ENCODE results near the gene KRTAP4-6. TPM values are rescaled to one million over a fixed set of nuclear protein-coding genes. Genes with fewer than 3 reads are reported as not detected.
"Not testable (repeated sequence)": the region's sequence is repeated elsewhere in the genome, so short reads cannot be mapped to it uniquely, and the experiment has no call there.

The KRTAP4-6 gene
- total RNA-seq, 1 donor from 2014 or later, result not detected

DNA sequence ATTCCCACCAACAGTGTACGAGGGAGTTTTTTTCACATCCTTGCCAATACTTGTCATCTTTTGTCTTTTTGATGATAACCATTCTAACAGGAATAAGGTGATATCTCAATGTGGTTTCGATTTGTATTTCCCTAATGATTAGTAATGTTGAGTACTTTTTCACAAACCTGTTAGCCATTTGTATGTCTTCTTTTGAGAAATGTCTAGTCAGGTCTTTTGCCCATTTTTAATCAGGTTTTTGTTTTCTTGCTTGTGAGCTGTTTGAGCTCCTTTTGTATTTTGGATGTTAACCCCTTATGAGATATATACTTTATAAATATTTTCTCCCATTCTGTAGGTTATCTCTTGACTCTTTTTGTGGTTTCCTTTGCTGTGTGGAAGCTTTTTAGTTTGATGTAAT, 11.2 kb upstream of the KRTAP4-6 start:
- Mint-ChIP-seq H3K36me3 (ENCODE audit: low read depth) (no peaks in the 10 kb centered on the region), H3K4me3 (ENCODE audit: unreplicated experiment) (no peak overlapping the region), H3K4me1 (ENCODE audit: low read depth) (no peaks in the 10 kb centered on the region), H3K27ac (ENCODE audit: unreplicated experiment) (no peak overlapping the region), H3K9me3 (ENCODE audit: low read depth) (peaks cover 4% of the 10 kb centered on the region), H3K27me3 (ENCODE audit: low read depth) (peaks cover 5% of the 10 kb centered on the region)
- TF ChIP-seq, protein P1, sequence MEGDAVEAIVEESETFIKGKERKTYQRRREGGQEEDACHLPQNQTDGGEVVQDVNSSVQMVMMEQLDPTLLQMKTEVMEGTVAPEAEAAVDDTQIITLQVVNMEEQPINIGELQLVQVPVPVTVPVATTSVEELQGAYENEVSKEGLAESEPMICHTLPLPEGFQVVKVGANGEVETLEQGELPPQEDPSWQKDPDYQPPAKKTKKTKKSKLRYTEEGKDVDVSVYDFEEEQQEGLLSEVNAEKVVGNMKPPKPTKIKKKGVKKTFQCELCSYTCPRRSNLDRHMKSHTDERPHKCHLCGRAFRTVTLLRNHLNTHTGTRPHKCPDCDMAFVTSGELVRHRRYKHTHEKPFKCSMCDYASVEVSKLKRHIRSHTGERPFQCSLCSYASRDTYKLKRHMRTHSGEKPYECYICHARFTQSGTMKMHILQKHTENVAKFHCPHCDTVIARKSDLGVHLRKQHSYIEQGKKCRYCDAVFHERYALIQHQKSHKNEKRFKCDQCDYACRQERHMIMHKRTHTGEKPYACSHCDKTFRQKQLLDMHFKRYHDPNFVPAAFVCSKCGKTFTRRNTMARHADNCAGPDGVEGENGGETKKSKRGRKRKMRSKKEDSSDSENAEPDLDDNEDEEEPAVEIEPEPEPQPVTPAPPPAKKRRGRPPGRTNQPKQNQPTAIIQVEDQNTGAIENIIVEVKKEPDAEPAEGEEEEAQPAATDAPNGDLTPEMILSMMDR (IDR thresholded peaks at IDR 0.05), result no peak
- no peak for DNase-seq (ENCODE audit: low spot score)

DNA sequence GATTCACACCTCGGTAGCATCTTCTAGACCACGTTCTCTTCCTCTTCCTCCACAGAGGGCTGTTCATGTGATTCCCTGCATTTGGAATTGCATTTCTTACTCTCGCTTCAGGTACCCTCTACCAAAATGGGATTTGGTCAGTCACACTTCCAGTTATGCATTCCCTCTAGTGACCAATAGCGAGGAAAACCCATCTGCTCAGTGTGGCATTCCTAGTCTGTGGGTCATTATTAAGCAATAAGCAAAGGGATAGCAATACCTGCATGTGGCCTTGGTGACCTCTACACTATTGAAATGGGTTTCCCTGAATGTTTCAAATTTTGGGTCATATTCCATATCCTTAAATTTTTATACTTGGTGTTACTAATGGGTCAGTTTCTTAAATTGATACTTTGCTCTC, 9.7 kb upstream of the KRTAP4-6 start:
- no peak overlapping the region for H3K4me3 Mint-ChIP-seq (ENCODE audit: unreplicated experiment)
- DNase-seq (ENCODE audit: low spot score), result no peak
- TF ChIP-seq, protein P1 (IDR thresholded peaks at IDR 0.05), result no peak
- peaks cover 5% of the 10 kb centered on the region for H3K27me3 Mint-ChIP-seq (ENCODE audit: low read depth)
- no peaks in the 10 kb centered on the region for H3K4me1 Mint-ChIP-seq (ENCODE audit: low read depth)
- H3K36me3 Mint-ChIP-seq (ENCODE audit: low read depth), result no peaks in the 10 kb centered on the region
- H3K9me3 Mint-ChIP-seq (ENCODE audit: low read depth), result peaks cover 2% of the 10 kb centered on the region
- no peak overlapping the region for H3K27ac Mint-ChIP-seq (ENCODE audit: unreplicated experiment)

DNA sequence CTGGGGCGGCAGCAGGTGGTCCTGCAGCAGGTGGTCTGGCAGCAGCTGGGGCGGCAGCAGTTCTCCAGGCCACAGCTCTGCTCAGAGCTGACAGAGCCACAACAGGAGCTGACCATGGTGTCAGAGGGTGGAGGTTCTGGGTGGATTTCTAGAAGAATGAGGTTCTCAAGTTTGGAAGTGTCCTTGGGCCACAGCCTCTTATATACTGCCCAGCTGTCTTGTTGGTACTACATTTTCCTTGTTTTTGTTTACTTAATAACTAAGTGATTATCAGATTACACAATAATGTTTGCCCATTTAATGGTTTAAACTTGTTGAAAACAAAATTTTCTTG, 9.3 kb upstream of the KRTAP4-6 start, which contains the start of gene KRTAP4-5:
TSS of gene KRTAP4-5 (minus strand) at position 174 of the 334 bp plus-strand sequence. CDS start at position 116, 58 bp downstream.
- no peak for DNase-seq (ENCODE audit: low spot score)
- no peak within 1 kb of the TSS for H3K4me3 Mint-ChIP-seq (ENCODE audit: unreplicated experiment)
- TF ChIP-seq, protein P1 (IDR thresholded peaks at IDR 0.05), result no peak
- no peak within 1 kb of the TSS for H3K27ac Mint-ChIP-seq (ENCODE audit: unreplicated experiment)
- no peaks in the 10 kb centered on the region for H3K36me3 Mint-ChIP-seq (ENCODE audit: low read depth)
- H3K9me3 Mint-ChIP-seq (ENCODE audit: low read depth), result no peaks in the 10 kb centered on the region
- no peaks in the 10 kb centered on the region for H3K4me1 Mint-ChIP-seq (ENCODE audit: low read depth)
- H3K27me3 Mint-ChIP-seq (ENCODE audit: low read depth), result peaks cover 5% of the 10 kb centered on the region

DNA sequence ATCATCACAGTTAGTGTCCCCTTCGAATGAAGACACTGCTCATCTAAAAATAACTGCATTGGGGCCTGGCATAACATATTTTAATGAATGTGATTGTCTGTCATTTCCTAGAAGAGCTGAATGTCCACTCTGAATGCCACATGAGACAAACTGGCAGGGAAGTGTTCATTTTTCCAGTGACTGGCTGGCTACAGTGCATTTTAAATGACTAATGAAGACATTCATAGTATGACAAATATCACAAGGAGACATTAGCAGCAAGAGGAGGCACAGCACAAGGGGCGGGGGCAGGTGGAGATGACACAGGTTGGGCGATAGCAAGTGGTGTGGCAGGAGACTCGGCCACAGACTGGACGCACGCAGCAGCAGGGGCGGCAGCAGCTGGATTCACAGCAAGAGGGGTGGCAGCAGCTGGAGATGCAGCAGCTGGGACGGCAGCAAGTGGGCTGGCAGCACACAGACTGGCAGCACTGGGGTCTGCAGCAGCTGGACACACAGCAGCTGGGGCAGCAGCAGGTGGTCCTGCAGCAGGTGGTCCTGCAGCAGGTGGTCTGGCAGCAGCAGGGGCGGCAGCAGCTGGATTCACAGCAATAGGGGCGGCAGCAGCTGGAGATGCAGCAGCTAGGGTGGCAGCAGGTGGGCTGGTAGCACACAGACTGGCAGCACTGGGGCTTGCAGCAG, 8.8 kb upstream of the KRTAP4-6 start:
- not testable (repeated sequence) for H3K27ac Mint-ChIP-seq (ENCODE audit: unreplicated experiment); H3K36me3 Mint-ChIP-seq (ENCODE audit: low read depth); H3K4me1 Mint-ChIP-seq (ENCODE audit: low read depth); DNase-seq (ENCODE audit: low spot score); H3K27me3 Mint-ChIP-seq (ENCODE audit: low read depth); H3K9me3 Mint-ChIP-seq (ENCODE audit: low read depth); H3K4me3 Mint-ChIP-seq (ENCODE audit: unreplicated experiment)

DNA sequence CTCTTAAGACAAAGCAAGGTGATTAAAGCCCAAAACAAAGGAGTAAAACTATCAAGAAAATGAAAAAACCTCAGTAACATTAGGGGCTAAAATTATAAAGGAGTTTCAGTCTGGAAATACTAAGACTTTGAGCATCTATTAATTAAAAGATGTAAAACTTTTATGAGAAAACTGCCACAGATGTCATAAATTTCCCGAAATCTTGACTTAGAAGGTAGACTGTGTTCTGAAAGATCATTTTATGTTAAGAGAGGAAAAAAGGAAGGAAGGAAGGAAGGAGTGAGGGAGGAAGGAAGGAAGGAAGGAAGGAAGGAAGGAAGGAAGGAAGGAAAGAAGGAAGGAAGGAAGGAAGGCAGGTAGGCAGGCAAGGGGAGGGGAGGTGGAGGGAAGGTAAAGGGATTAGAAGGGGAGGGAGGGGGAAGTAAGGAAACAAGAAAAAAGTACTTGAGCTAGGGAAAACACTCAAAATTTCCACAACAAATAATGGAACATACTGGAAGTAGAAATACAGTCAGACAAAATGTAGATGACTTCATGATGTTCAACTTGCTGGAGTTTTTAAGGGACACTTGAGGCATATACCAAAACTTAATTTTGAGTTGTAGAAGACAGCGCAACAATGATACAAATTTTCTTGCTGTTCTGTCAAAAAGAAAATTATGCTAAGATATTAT, 7.3 kb upstream of the KRTAP4-6 start:
- TF ChIP-seq, protein P1 (IDR thresholded peaks at IDR 0.05), result no peak
- H3K27me3 Mint-ChIP-seq (ENCODE audit: low read depth), result peaks cover 2% of the 10 kb centered on the region
- H3K4me3 Mint-ChIP-seq (ENCODE audit: unreplicated experiment), result no peak overlapping the region
- H3K9me3 Mint-ChIP-seq (ENCODE audit: low read depth), result peaks cover 7% of the 10 kb centered on the region
- H3K27ac Mint-ChIP-seq (ENCODE audit: unreplicated experiment), result no peak overlapping the region
- H3K4me1 Mint-ChIP-seq (ENCODE audit: low read depth), result no peaks in the 10 kb centered on the region
- DNase-seq (ENCODE audit: low spot score), result no peak
- H3K36me3 Mint-ChIP-seq (ENCODE audit: low read depth), result peaks cover 5% of the 10 kb centered on the region
